GM19372 (cell line): ENCODE results near the gene DPH2.

Experiments
- ATAC-seq: cut with Tn5 transposase; IDR thresholded peaks from one replicate; pipeline ENCODE4 v1.9.1; 2021; ENCODE audit warnings: mild to moderate bottlenecking, low read depth, moderate library complexity; ENCODE audit not compliant: unreplicated experiment

Gene DPH2

DNA sequence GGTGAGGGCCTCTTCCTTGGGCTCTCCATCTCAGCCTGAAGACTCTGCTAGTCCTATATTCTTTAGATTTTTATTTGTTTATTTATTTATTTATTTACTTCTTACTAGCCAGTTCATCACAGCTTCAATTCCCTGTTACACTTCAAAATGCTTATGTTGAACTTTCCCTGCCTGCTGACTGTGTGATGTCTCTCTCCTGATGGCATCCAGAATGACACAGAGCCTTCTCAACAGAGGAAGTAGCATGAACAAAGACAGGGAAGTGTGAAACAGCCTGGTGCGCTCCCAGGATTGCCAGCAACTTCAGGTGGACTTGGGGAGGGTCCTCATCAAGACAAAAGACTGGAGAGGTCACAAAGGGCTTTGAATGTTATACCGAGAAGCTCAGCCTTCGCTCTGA lies 27.4 kb upstream of the DPH2 start:
- ATAC-seq: no peak

DNA sequence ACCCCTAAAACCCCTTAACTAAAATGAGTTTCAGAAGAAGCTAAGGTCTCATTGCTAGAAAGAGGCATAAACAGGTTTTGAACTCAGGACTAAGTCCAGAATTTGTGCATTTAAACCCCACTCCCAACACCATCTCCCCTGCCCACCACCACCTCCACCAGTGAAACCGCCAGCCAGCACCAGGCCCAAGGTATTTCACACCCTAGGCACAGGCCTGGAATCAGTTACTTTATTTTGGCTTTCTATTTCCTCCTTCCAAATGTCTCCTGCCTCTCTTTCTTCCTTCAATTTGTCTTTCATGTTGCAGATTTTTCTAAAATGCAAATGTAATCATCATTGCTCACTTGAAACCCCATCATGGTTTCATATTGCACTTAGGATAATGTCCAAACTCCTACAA lies 24.9 kb upstream of the DPH2 start:
- ATAC-seq: no peak

DNA sequence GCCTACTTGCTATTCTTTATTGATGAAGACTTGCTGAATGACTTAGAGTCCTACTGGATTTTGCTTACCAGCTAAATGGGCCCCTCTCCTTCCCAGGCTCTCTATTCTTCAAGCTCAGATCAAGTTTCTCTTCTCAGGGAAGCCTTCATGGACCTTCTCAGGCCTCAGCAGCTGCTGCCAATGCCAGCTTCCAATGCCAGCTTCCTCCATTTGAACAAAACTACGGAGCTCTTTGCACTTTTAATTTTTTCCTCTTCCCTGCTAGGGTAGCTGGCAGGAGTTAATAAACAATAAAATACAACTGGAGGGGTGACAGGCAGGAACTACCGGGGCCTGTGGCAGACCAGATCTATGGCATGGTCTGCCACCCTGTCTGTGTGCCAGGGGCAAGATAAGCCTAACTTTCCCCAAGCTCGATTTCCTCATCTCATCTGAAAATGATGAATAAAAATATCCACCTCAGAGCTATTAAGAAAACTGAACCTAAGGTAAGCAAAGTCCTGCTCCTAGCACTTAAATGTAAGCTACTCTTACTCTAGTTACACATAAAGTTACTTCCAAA lies 24.1 kb upstream of the DPH2 start:
- no peak for ATAC-seq

DNA sequence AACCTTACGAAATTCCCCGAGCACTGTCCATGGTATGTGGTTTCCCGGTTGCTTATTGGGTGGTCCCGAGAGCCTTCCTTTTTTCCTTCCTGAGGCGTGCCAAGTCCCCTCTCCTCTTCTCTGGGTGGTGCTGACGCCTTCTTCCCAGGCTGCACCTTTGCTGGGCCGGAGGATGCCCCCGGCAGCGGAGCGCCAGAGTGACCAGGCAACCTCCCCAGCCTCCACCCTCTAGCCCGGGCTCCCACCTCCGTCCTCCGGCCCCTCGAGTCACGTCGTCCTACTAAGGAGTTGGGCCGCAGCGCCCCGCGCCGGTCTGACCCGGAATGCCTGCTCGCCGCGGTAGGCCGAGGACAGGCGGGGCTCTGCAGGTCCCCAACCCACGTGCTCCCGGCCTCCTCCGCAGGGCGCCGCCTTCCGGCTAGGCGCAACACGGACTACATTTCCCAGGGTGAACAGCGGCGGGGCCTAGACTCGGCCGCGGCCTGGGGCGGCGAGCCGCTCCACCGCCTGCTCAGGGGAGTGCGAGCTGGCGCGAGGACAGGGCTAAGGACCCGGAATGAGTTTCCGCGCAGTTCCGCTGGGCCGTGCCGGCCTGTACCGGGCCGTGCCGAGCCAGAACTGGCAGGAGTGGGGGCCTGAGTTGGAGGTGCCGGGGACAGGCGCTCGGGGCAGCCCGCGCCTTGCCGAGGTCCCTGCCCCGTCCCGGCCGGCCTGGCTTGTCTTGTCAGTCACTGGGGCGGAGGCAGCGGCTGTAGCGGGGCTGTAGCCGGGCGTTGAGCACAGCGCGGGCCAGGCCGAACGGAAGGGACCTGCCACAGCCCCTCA lies 23.4 kb upstream of the DPH2 start, which contains the start of gene IPO13:
IPO13 (plus strand) TSS at position 715 of the 825 bp plus-strand sequence. CDS start 651 bp downstream, outside the sequence.
- peak; percentile 93 for ATAC-seq

DNA sequence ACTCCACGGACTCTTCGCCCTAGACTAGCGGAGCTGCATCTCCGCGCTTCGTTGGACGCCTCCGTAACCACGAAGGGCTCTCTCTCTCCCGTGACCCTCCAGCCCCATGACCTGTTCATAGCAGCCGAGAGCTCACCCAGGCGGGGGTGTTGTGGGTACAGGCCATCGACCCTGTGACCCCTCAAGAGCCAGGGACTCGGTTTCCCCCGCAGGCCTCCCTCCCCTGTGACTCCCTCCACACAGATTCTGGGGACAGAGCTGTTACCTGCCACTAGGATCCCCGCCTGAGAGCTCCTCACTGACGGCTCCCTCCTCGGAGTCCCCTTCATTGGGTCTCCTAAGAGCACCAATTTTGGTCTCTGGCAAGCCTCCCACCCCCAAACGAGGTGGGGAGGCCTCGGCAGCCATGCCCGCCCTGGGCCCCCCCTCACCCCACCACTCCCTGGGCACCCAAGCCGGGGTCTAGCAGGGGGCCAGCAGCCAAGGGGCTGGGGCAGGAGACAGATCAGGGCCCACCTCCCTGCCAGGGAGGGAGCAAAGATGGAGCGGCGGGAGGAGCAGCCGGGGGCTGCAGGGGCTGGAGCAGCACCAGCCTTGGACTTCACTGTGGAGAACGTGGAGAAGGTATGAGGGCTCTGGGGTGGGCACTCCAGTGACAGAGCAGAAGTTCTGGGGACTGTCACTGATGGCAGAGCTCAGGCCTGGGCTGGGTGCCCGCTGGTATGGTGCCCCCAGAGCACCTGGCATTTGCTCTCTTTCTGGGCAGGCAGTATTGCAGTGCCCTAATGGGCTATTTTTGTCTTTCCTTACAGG lies 22.5 kb upstream of the DPH2 start:
- ATAC-seq: no peak

DNA sequence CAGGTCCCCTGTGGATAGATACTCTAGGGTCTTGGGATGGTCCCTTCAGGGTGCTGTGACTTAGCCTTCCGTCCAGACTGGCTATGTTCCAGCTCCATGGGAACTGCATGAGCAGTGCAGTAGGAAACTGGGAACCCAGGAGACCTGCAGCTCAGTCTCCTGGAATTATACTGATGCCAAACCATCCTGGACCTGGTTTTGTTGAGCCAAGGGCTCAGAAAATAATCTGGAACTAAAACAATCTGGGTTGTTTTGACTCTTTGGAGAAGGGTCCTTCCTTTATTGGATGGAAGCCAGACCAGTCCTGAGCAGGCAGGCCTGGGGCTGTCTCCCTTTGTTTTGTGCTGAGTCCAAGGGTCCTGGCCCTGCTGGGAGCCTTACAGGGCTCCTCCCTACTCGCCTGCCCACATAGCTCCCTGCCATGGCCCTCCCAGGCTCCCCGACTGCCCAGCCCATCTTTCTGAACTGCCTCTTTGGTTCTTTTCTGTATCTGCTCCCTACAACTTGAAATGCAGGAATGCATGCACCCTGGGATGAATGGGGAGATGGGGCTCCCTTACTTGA lies 21.9 kb upstream of the DPH2 start:
- ATAC-seq: no peak

DNA sequence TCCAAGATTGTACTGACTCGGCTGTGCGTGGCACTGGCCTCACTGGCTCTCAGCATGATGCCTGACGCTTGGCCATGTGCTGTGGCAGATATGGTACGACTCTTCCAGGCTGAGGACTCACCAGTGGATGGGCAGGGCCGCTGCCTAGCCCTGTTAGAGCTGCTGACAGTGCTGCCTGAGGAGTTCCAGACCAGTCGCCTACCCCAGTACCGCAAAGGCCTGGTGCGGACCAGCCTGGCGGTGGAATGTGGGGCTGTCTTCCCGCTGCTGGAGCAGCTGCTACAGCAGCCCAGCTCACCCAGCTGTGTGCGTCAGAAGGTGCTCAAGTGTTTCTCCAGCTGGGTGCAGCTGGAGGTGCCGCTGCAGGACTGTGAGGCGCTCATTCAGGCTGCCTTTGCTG lies 20.1 kb upstream of the DPH2 start:
- ATAC-seq: no peak

DNA sequence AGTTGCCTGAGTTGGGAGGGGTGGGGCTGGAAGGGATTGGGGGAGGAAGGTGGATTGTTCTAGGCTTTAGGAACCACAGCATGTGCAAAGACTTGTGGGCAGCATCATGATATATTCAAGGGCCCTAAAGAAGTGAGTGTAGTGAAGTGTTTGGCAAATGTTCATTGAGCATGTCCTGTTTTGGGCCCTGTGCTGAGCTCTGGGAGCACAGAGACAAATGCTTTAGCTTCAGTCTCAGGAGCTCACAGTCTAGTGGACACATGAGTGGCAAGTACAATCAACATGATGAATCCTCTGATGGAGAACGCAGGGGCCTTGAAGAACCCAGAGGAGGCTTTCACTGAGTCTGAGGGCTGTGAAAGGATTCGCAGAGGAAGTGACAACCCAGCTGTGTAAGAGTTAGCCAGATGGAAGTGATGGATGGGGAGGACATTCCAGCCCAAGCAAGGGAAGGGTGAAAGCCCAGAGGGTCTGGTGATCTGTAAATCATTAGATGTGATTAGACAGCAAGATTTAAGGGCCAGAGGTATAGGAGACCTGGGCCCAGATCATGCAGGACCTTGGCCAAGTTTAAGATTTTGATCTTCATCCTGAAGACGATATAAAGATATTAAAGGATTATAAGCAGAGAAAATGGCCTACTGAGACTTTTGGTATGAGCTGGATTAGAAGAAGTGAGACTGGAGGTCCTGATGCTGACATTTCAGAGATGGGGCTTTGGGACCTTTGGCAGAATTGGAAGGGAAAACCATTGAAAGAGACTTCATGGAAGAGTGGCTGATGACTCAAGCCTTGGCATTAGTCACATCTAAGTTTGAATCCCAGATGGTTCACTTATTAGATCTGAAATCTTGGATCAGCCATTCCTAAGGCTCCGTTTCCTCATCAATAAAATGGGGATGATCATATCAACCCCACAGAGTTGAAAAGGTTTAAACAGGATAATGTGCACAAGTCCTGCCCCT lies 18.5 kb upstream of the DPH2 start:
- no peak for ATAC-seq

DNA sequence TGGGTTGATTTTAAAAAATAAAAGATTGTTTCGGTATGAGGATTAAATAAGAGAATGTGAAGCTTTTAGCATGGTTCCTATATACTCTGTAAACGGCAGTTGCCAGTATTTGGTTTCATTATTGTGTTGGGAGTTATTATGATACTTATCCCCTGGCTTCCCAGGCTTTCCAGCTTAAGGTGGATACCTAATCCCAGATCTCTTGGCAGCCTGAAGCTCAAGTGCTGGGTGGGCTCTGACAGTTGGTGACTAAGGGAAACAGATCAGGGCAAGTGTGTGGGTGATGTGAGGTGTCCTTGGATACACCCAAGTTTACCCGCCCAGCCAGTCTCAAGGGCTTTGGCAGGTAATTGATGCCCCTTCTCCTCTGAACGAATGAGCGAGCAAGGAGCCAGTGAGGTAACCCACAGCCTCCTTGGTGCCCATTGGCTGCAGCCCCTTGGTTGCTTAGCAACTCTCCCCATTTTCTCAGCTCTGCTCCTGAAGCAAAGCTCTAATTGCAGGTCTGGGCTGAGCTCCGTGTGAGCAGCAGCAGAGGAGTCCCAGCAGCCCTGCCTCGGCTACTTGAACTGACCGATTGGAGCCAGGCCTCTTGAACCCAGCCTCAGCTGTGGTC lies 17.0 kb upstream of the DPH2 start:
- no peak for ATAC-seq

DNA sequence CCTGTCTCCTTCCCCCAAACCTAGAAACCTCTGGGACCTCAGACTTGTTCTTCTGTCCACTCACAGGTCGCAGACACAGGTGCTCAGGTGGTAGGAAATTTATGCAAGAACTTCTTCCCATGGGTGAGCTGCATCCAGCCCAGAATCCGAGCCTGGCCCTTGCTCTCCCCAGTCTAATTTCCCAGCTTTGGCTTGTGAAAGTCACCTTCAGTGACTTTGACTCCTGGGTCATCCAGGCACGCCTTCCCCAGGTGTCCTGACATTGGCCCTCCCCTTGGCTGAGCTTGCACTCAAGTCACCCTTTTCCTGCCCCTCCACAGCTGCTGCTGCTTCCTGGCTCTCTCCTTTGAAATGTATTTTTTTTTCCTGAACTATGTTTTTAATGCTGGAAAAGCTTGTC lies 16.4 kb upstream of the DPH2 start:
- no peak for ATAC-seq

DNA sequence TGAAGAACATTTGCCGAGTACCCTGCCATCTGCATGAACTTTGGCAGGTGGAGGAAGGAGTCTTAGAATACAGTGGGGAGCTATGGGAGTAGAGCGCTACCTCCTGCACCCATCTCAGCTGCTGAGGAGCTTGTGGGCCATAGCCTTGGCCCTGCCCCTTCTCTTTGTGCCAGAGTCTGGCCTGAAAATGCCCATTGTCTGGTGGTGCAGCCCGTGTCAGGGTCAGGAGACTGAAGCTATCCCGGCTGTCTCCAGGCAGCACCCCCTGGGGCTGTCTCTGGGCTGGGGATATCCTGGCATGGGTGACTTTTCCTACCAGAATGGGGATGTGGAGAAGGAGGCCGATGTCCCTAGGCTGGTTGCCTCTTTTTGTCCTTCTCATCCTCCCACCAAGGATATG lies 15.8 kb upstream of the DPH2 start:
- ATAC-seq: no peak

DNA sequence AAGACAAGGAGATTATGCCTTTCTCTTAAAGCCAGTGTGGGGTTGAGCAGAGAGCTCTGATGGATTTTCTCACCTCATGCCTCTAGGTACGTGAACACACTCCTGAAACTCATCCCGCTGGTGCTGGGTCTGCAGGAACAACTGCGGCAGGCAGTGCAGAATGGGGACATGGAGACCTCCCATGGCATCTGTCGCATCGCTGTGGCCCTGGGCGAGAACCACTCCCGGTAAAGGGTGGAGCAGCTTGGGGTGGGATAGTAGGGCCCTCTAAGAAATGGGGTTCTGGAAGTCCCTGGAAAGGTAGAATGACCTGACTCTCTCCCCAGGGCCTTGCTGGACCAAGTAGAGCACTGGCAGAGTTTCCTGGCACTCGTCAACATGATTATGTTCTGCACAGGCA lies 13.6 kb upstream of the DPH2 start:
- ATAC-seq: no peak

DNA sequence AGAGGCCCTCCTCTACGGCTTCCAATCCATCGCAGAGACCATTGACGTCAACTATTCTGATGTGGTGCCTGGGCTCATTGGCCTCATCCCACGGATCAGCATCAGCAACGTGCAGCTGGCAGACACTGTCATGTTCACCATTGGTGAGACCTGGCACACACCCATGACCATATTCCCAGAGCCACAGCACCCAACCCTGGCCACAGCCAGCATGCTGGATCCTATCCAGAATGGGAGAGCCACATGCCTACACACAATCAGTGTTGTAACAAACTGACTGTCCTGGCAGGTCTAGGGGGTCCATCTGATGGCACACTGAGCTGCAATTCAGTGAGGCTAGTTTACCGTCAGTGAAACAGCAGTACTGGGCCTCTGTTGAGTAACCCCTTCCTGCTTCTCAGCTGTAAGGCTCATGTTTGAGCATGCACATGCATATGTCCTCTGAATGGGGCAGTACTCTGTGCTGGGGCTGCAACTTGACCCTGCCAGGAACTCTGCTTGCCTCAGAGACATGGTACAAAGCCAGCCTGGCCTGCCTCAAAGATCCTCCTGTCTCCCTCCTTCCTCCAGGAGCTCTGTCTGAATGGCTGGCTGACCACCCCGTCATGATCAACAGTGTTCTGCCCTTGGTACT lies 12.3 kb upstream of the DPH2 start:
- ATAC-seq: no peak

DNA sequence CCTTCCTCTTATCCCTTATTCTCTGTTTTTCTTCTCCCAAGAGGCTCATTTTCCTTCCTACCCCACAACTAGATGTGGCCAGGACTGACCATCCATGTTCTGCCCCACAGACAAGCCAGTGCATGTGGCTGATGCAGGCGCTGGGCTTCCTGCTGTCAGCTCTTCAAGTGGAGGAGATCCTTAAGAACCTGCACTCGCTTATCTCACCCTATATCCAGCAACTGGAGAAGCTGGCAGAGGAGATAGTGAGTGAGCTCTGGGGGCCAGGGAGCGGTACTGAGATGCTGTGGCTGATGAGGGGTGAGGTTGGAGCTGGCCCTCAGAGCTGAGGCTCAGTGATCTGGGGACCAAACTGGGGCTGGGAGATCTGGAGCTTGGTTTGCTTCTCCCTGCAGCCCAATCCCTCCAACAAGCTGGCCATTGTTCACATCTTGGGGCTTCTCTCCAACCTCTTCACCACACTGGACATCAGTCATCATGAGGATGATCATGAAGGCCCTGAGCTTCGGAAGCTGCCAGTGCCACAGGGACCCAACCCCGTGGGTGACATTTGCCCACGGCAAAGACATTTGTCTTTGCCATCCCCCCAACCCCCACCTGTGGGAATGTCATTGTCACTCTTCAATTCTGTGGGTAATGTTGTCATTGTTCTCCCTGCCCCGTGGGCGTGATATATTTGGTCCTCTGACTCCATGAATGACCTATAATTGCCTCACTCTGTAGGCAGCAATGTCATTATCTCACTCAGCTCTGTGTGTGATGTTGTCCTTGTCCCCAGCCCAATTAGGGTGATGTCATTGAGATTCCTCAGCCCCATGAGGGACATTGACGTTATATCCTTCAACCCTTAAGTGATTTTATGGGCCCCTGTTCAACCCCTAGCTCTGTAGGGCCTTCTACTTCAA lies 11.2 kb upstream of the DPH2 start:
- ATAC-seq: no peak

DNA sequence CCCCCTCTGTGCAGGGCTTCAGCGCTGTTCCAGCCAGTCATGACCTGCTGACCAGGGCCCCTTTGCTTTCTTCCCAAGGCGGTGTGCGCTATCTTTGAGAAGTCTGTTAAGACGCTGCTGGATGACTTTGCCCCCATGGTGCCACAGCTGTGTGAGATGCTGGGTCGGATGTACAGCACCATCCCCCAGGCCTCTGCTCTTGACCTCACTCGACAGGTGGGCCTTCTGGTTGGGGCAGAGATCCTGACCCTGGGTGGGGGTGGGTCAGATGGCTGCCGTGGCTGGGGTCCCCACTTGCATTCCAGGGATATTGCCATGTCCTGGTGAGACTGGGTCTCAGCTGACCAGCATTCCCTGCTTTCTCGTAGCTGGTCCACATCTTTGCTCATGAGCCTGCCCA lies 9.0 kb upstream of the DPH2 start:
- no peak for ATAC-seq

DNA sequence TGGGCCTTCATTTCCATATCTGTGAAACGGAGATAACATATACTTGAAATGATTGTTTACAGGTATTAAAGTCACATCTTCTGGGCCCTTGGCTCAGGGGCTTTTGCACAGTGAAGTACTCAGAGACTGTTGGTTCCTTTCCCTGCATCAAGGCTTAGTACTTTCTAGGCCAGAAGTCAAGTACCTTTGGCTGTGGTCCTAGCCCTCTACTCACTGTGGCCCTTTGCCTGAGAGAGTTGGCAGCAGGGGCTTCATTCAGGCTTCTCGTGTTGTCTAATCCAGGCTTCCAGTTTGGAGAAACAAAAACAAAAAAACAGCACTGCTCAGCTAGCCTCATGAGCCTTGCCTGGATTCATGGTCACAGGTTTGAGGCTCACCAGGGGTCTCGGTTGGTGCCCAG lies 8.1 kb upstream of the DPH2 start:
- no peak for ATAC-seq

DNA sequence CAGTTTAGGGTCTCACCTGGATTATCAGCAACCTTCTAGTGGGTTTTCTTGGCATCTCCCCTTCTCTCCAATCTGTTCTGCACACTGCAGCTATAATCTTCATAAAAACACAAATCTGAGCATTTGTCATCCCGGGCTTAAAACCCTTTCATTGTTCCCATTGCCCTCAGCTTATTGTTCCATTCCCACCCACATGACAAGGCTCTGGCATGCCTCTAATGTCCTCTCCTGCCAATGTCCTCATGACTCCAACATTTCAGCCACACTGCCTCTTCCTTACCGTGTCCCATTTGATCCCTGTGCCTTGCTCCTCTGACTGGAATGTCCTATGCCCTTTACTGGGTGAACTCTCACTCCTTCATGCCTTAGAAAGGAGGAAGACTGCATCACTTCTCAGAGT lies 7.5 kb upstream of the DPH2 start:
- ATAC-seq: no peak

DNA sequence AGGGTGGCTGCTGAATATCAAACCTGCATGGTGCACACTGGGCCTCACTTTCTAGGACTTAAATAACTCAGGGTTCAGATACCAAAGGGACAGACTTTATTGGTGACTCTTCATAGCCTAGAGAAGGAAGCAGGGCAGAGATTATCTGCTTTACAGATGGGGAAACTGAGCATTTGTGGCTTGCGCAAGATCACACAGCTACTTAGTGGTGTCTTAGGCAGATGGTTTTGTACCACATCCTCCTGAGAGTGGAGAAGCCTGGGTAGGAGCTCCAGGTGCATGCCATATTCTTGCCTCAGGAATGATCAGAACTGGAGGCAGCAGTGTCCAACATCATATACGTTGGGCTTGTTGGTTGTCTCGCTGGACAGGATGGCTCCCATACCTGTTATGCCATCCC lies 6.8 kb upstream of the DPH2 start:
- ATAC-seq: no peak
